Activated T-helper 1 cell treated with anti-CD3 and anti-CD28 coated beads, Interleukin-12 subunit alpha, Interleukin-12 subunit beta, Interleukin-2, Interleukin-4 antibody, amounts not matched to agents 30 ng/mL and 10 ng/mL and 1 ng/mL, durations not matched to agents 14 hours and 24 hours and 36 hours (primary cell): ENCODE results near the gene NOP58. TPM values are rescaled to one million over a fixed set of nuclear protein-coding genes. Genes with fewer than 3 reads are reported as not detected.

Experiments
- total RNA-seq: library from RNA; stranded (reverse); gene quantifications from 2 replicates; pipeline ENCODE4 v1.2.3, GENCODE V29; 2022

NOP58 gene
- total RNA-seq, 1 donor from 2014 or later = 227 TPM

Other genes with a start within 250 kb of the NOP58 start
- gene FZD7, start 231.9 kb upstream of the NOP58 start, total RNA-seq = 1.2 and 1.5 TPM in 2 replicates
- gene KIAA2012, start 192.5 kb upstream of the NOP58 start, total RNA-seq = not detected in 2 replicates
- gene SUMO1, start 27.2 kb upstream of the NOP58 start, total RNA-seq = 126 and 127 TPM in 2 replicates
- 5.5 and 6.1 TPM in 2 replicates for gene BMPR2, start 110.6 kb downstream of the NOP58 start, total RNA-seq